HEK293 (cell line): ENCODE results near the gene TBL1X.

Experiments
- CTCF ChIA-PET: fragments of 350-600 bp; formaldehyde crosslinking; extraction: SDS; loops from one replicate; lab custom pipeline; 2021; ENCODE audit warnings: antibody characterized with exemption; lab: Yijun Ruan, JAX
- POLR2A ChIA-PET: fragments of 300-600 bp; formaldehyde crosslinking; extraction: SDS; loops from one replicate; lab custom pipeline; 2020; ENCODE audit warnings: antibody characterized with exemption, inconsistent platforms; lab: Yijun Ruan, JAX
- H3K27ac ChIP-seq: fragments of 200-500 bp; sonication (Bioruptor generic); 2 replicates; pipeline ENCODE4 v1.5.1; 2014; ENCODE audit warnings: low read depth, low read length, control low read depth, inconsistent platforms; ENCODE audit errors: extremely low read depth
- H3K36me3 ChIP-seq, 2 experiments: fragments of 200-500 bp in 1 of 2; sonication (Bioruptor generic) in 1 of 2; 1 replicate in 1 of 2; 2 replicates in 1 of 2; pipeline ENCODE4 v1.5.1; 2014 to 2017; ENCODE audit warnings: inconsistent platforms in 2 of 2, low read length in 2 of 2; ENCODE audit not compliant: control insufficient read depth in 2 of 2, insufficient read depth in 1 of 2
- H3K4me1 ChIP-seq: fragments of 200-500 bp; sonication (Bioruptor generic); 2 replicates; pipeline ENCODE4 v1.5.1; 2014; ENCODE audit warnings: mild to moderate bottlenecking, low read length, inconsistent platforms; ENCODE audit not compliant: control insufficient read depth, insufficient read depth
- H3K4me3 ChIP-seq: 2 replicates; pipeline ENCODE4 v1.5.1; 2011; ENCODE audit warnings: low read depth, mild to moderate bottlenecking, control low read depth, low read length, moderate library complexity
- H3K9me3 ChIP-seq: fragments of 200-500 bp; sonication (Bioruptor generic); 2 replicates; pipeline ENCODE4 v1.5.1; 2014; ENCODE audit warnings: low read depth, low read length, inconsistent platforms; ENCODE audit not compliant: control insufficient read depth, insufficient read depth
- KLF16 ChIP-seq: fragments of 450-650 bp; formaldehyde crosslinking; IDR thresholded peaks from 2 replicates; pipeline ENCODE4 v1.5.1; 2017; ENCODE audit warnings: missing biosample characterization, missing genetic modification characterization
- KLF9 ChIP-seq: fragments of 450-650 bp; formaldehyde crosslinking; IDR thresholded peaks from 2 replicates; pipeline ENCODE4 v1.5.1; 2016; ENCODE audit warnings: missing biosample characterization, missing genetic modification characterization, low read depth
- MEIS1 ChIP-seq: sonication (generic); formaldehyde crosslinking; IDR thresholded peaks from 2 replicates; pipeline ENCODE4 v1.8.1; 2022; ENCODE audit warnings: missing genetic modification reagents, mild to moderate bottlenecking, borderline replicate concordance
- ZBTB26 ChIP-seq: fragments of 450-650 bp; formaldehyde crosslinking; optimal IDR thresholded peaks from 2 replicates; pipeline ENCODE3; 2016; ENCODE audit warnings: missing biosample characterization, mild to moderate bottlenecking, missing genetic modification characterization
- ZBTB7A ChIP-seq: fragments of 450-650 bp; formaldehyde crosslinking; IDR thresholded peaks from 2 replicates; pipeline ENCODE4 v1.5.1; 2016; ENCODE audit warnings: low read depth, missing biosample characterization, missing genetic modification characterization
- ZBTB8A ChIP-seq: fragments of 450-650 bp; formaldehyde crosslinking; IDR thresholded peaks from 2 replicates; pipeline ENCODE4 v1.5.1; 2016; ENCODE audit warnings: missing biosample characterization, missing genetic modification characterization
- ZFHX2 ChIP-seq: fragments of 450-650 bp; formaldehyde crosslinking; conservative IDR thresholded peaks from 2 replicates; pipeline ENCODE4 v1.5.1; 2016; ENCODE audit warnings: missing biosample characterization, missing genetic modification characterization
- ZNF114 ChIP-seq: fragments of 450-650 bp; formaldehyde crosslinking; IDR thresholded peaks from 2 replicates; pipeline ENCODE4 v1.5.0; 2017; ENCODE audit warnings: missing biosample characterization, missing genetic modification characterization
- ZNF157 ChIP-seq: fragments of 450-650 bp; formaldehyde crosslinking; IDR thresholded peaks from 2 replicates; pipeline ENCODE4 v1.5.1; 2016; ENCODE audit warnings: missing biosample characterization, missing genetic modification characterization
- ZNF169 ChIP-seq: fragments of 450-650 bp; formaldehyde crosslinking; IDR thresholded peaks from 2 replicates; pipeline ENCODE4 v1.5.1; 2016; ENCODE audit warnings: missing biosample characterization, missing genetic modification characterization
- ZNF175 ChIP-seq: fragments of 450-650 bp; formaldehyde crosslinking; IDR thresholded peaks from 2 replicates; pipeline ENCODE4 v1.5.1; 2016; ENCODE audit warnings: missing biosample characterization, missing genetic modification characterization
- ZNF184 ChIP-seq: fragments of 450-650 bp; IDR thresholded peaks from 2 replicates; pipeline ENCODE4 v1.5.1; 2018; ENCODE audit warnings: missing biosample characterization, mild to moderate bottlenecking, missing genetic modification characterization
- ZNF223 ChIP-seq: fragments of 450-650 bp; formaldehyde crosslinking; IDR thresholded peaks from 2 replicates; pipeline ENCODE4 v1.5.1; 2016; ENCODE audit warnings: missing biosample characterization, missing genetic modification characterization
- ZNF24 ChIP-seq: fragments of 450-650 bp; formaldehyde crosslinking; IDR thresholded peaks from 2 replicates; pipeline ENCODE4 v1.5.1; 2016; ENCODE audit warnings: missing biosample characterization, missing genetic modification characterization
- ZNF341 ChIP-seq: fragments of 450-650 bp; formaldehyde crosslinking; IDR thresholded peaks from 2 replicates; pipeline ENCODE4; 2016; ENCODE audit warnings: low read depth, missing biosample characterization, missing genetic modification characterization
- ZNF391 ChIP-seq: fragments of 450-650 bp; formaldehyde crosslinking; IDR thresholded peaks from 2 replicates; pipeline ENCODE4 v1.5.1; 2016; ENCODE audit warnings: low read depth, missing biosample characterization, missing genetic modification characterization, borderline replicate concordance
- ZNF530 ChIP-seq: fragments of 450-650 bp; formaldehyde crosslinking; IDR thresholded peaks from 2 replicates; pipeline ENCODE4 v1.5.1; 2016; ENCODE audit warnings: low read depth, missing biosample characterization, missing genetic modification characterization
- ZNF548 ChIP-seq: fragments of 450-650 bp; formaldehyde crosslinking; IDR thresholded peaks from 2 replicates; pipeline ENCODE4 v1.5.1; 2016; ENCODE audit warnings: missing biosample characterization, missing genetic modification characterization
- ZNF624 ChIP-seq: fragments of 450-650 bp; formaldehyde crosslinking; IDR thresholded peaks from 2 replicates; pipeline ENCODE4 v1.5.1; 2017; ENCODE audit warnings: missing biosample characterization, missing genetic modification characterization
- ZNF654 ChIP-seq: fragments of 450-650 bp; formaldehyde crosslinking; IDR thresholded peaks from 2 replicates; pipeline ENCODE4 v1.5.1; 2016; ENCODE audit warnings: low read depth, missing biosample characterization, missing genetic modification characterization
- ZNF670 ChIP-seq: fragments of 450-650 bp; formaldehyde crosslinking; IDR thresholded peaks from 2 replicates; pipeline ENCODE4 v1.5.1; 2016; ENCODE audit warnings: missing biosample characterization, missing genetic modification characterization, low read depth
- ZNF677 ChIP-seq: fragments of 450-650 bp; IDR thresholded peaks from 2 replicates; pipeline ENCODE4 v1.5.0; 2018; ENCODE audit warnings: missing biosample characterization, mild to moderate bottlenecking, missing genetic modification characterization, moderate library complexity
- ZNF701 ChIP-seq: fragments of 450-650 bp; formaldehyde crosslinking; IDR thresholded peaks from 2 replicates; pipeline ENCODE4 v1.5.1; 2016; ENCODE audit warnings: missing biosample characterization, missing genetic modification characterization
- ZNF785 ChIP-seq: fragments of 450-650 bp; formaldehyde crosslinking; IDR thresholded peaks from 2 replicates; pipeline ENCODE4 v1.5.1; 2016; ENCODE audit warnings: missing biosample characterization, missing genetic modification characterization
- ZNF792 ChIP-seq: fragments of 450-650 bp; formaldehyde crosslinking; IDR thresholded peaks from 2 replicates; pipeline ENCODE4 v1.5.1; 2016; ENCODE audit warnings: missing biosample characterization, missing genetic modification characterization
- ZNF843 ChIP-seq: fragments of 450-650 bp; formaldehyde crosslinking; IDR thresholded peaks from 2 replicates; pipeline ENCODE4 v1.5.1; 2016; ENCODE audit warnings: missing biosample characterization, missing genetic modification characterization
- ZSCAN23 ChIP-seq: fragments of 450-650 bp; formaldehyde crosslinking; IDR thresholded peaks from 2 replicates; pipeline ENCODE4 v1.5.1; 2016; ENCODE audit warnings: missing biosample characterization, missing genetic modification characterization
- ZSCAN4 ChIP-seq: fragments of 450-650 bp; formaldehyde crosslinking; IDR thresholded peaks from 2 replicates; pipeline ENCODE4 v1.5.1; 2017; ENCODE audit warnings: missing biosample characterization, missing genetic modification characterization
- TF ChIP-seq, protein P1 (sequence below): IDR thresholded peaks from 2 replicates; pipeline ENCODE4 v1.6.1; 2011; ENCODE audit warnings: mild to moderate bottlenecking, low read depth, low read length, borderline replicate concordance

The TBL1X gene

GRCh38 chrX:9593756-9594155 lies 128.9 kb downstream of the TBL1X start (continued):
- TF ChIP-seq KLF9: no peak
- TF ChIP-seq ZNF24 (tag by site-specific recombination): no peak
- TF ChIP-seq ZNF670: no peak
- no peak for TF ChIP-seq ZSCAN23 (tag by site-specific recombination)

DNA sequence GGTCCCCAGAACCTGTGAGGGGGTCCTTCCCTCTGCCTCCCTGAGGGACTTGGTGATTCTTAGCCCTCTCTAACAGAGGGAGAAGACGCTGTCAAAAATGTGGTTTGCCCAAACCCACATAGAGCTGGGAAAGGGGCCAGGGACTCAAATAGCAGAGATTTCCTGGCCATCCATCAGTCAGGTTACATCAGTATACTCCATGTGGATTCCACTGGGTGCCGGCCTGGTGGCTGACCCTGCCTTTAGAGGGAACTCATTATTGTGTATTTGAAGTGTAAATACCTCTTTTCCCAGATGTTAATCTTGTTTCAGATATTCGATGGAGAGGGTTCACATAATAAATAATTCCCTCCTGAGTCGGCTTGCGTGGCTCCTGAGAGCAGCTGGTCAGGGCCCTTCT lies 130.3 kb downstream of the TBL1X start:
- H3K4me1 ChIP-seq: no peaks in the 10 kb centered on the region
- ChIA-PET POLR2A (no interaction called here), CTCF (no interaction called here)
- H3K36me3 ChIP-seq: no peaks in the 10 kb centered on the region
- no peak overlapping the region for H3K27ac ChIP-seq
- TF ChIP-seq ZNF677 (tag by site-specific recombination): 0 out of 2 replicates have a peak, but pooled peaks have one; percentile 34
- no peak for TF ChIP-seq ZNF391 (tag by site-specific recombination)
- no peaks in the 10 kb centered on the region for H3K9me3 ChIP-seq
- no peak overlapping the region for H3K4me3 ChIP-seq

DNA sequence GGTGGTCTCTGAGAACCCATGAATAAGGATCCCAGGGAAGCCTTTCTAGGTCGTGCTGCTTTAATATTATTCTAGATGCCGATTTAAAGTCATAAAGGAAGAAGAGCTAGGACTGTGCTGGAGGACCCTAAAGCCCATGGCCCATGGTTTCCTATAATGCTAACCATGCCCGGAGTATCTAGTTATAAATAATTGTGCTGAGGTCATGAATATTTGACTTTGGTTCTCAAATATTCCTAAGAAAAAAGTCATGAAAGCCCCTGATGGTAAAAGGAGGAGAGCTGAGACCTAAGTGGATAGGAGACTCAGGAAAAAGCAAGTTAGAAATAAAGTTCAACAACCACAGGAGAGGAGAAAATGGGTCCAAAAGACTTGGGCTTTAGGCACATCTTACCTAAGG lies 132.0 kb downstream of the TBL1X start:
- ChIA-PET POLR2A (no interaction called here), CTCF (no interaction called here)
- H3K9me3 ChIP-seq: no peaks in the 10 kb centered on the region
- H3K27ac ChIP-seq: no peak overlapping the region
- TF ChIP-seq ZNF175 (tag by site-specific recombination): no peak
- TF ChIP-seq ZBTB8A (tag by site-specific recombination): no peak
- no peak for TF ChIP-seq ZNF114 (tag by site-specific recombination)
- TF ChIP-seq ZNF792 (tag by site-specific recombination): no peak
- TF ChIP-seq ZFHX2 (tag by site-specific recombination): no peak
- no peak for TF ChIP-seq ZNF391 (tag by site-specific recombination)
- no peaks in the 10 kb centered on the region for H3K4me1 ChIP-seq
- H3K4me3 ChIP-seq: no peak overlapping the region
- H3K36me3 ChIP-seq: no peaks in the 10 kb centered on the region

GRCh38 chrX:9597361-9598035 lies 132.6 kb downstream of the TBL1X start:
- ChIA-PET POLR2A (no interaction called here), CTCF (no interaction called here)
- Histone ChIP-seq H3K27ac (no peak overlapping the region), H3K4me3 (no peak overlapping the region), H3K4me1 (no peaks in the 10 kb centered on the region), H3K36me3 (no peaks in the 10 kb centered on the region), H3K9me3 (no peaks in the 10 kb centered on the region)
- TF ChIP-seq ZNF843 (tag by site-specific recombination) (no peak), ZNF624 (no peak), ZBTB7A (tag by site-specific recombination) (no peak), ZBTB26 (tag by site-specific recombination) (no peak), ZNF701 (tag by site-specific recombination) (no peak), ZNF341 (no peak), KLF16 (no peak), ZNF184 (tag by site-specific recombination) (no peak), ZNF223 (tag by site-specific recombination) (no peak), ZNF530 (no peak), ZSCAN4 (tag by site-specific recombination) (no peak), ZNF785 (tag by site-specific recombination) (no peak), ZNF157 (tag by site-specific recombination) (no peak), ZNF654 (no peak), MEIS1 (CRISPR knock-in tag) (no peak), ZNF169 (no peak), ZNF548 (tag by site-specific recombination) (no peak)
- TF ChIP-seq, protein P1, sequence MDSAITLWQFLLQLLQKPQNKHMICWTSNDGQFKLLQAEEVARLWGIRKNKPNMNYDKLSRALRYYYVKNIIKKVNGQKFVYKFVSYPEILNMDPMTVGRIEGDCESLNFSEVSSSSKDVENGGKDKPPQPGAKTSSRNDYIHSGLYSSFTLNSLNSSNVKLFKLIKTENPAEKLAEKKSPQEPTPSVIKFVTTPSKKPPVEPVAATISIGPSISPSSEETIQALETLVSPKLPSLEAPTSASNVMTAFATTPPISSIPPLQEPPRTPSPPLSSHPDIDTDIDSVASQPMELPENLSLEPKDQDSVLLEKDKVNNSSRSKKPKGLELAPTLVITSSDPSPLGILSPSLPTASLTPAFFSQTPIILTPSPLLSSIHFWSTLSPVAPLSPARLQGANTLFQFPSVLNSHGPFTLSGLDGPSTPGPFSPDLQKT: no peak
